Caco-2 (cell line): ENCODE measurements around the gene ATG9B. TPM values are rescaled to one million over a fixed set of nuclear protein-coding genes. Genes with fewer than 3 reads are reported as not detected.

Experiments used
- BruUV-seq: library from RNA; stranded (reverse); fragments of 400-500 nt; replicated peaks from 2 replicates; lab custom pipeline; 2021; lab: Mats Ljungman, UMichigan
- CTCF ChIA-PET: fragments of 300-600 bp; sonication (Branson Sonifier 250); formaldehyde crosslinking; loops from one replicate; lab custom pipeline; 2022; ENCODE audit warnings: antibody characterized with exemption; lab: Charles Lee
- POLR2A ChIA-PET: fragments of 300-600 bp; sonication (Branson Sonifier 250); formaldehyde crosslinking; loops from one replicate; lab custom pipeline; 2022; ENCODE audit warnings: antibody characterized with exemption; lab: Charles Lee
- DNase-seq, 2 experiments: peaks; one replicate each; pipeline versions ENCODE4 v3.0.0 to v3.0.0-alpha.2; 2020 to 2022
- H3K27me3 ChIP-seq: replicated peaks from 2 replicates; pipeline ENCODE4 v1.6.0; 2011; ENCODE audit warnings: low read length; ENCODE audit not compliant: control insufficient read depth, insufficient read depth
- H3K36me3 ChIP-seq: 2 replicates; pipeline ENCODE4 v1.5.1; 2011; ENCODE audit warnings: low read length; ENCODE audit not compliant: control insufficient read depth, insufficient read depth
- H3K4me1 ChIP-seq: fragments of 250-450 bp; sonication (Bioruptor Pico); 2 replicates; pipeline ENCODE4 v1.5.1; 2020; ENCODE audit warnings: mild to moderate bottlenecking
- H3K4me3 ChIP-seq: 2 replicates; pipeline ENCODE4 v1.5.1; 2011; ENCODE audit warnings: low read depth, mild to moderate bottlenecking, control low read depth, low read length
- H3K9me3 ChIP-seq: fragments of 250-450 bp; sonication (Bioruptor Pico); 2 replicates; pipeline ENCODE4 v1.5.1; 2020; ENCODE audit warnings: mild to moderate bottlenecking, moderate library complexity
- H3K27ac Mint-ChIP-seq: one replicate; pipeline ENCODE4 v1.8.0; 2022; ENCODE audit warnings: mixed read lengths; ENCODE audit not compliant: unreplicated experiment
- H3K27me3 Mint-ChIP-seq: one replicate; pipeline ENCODE4 v1.8.0; 2022; ENCODE audit warnings: mixed read lengths; ENCODE audit not compliant: insufficient read depth, unreplicated experiment
- H3K36me3 Mint-ChIP-seq: one replicate; pipeline ENCODE4 v1.8.0; 2022; ENCODE audit warnings: mild to moderate bottlenecking, mixed read lengths; ENCODE audit not compliant: insufficient read depth, unreplicated experiment
- H3K4me1 Mint-ChIP-seq: one replicate; pipeline ENCODE4 v1.8.0; 2022; ENCODE audit warnings: low read depth, mixed read lengths; ENCODE audit not compliant: unreplicated experiment
- H3K4me3 Mint-ChIP-seq: one replicate; pipeline ENCODE4 v1.8.0; 2022; ENCODE audit warnings: mild to moderate bottlenecking, moderate library complexity, mixed read lengths; ENCODE audit not compliant: unreplicated experiment
- H3K9me3 Mint-ChIP-seq: one replicate; pipeline ENCODE4 v1.8.0; 2022; ENCODE audit warnings: mixed read lengths; ENCODE audit not compliant: unreplicated experiment
- intact Hi-C: fragments of 100-400 bp; cut with micrococcal nuclease; formaldehyde crosslinking; loops from one replicate; pipeline ENCODE4 v1.10.0; 2022; ENCODE audit not compliant: unreplicated experiment
- total RNA-seq: library from RNA; stranded (reverse); gene quantifications from 2 replicates; pipeline ENCODE4 v1.2.3, GENCODE V29; 2022
- TF ChIP-seq, protein P1 (sequence below), 2 experiments: fragments of 200-600 bp in 1 of 2; IDR thresholded peaks; 1 replicate in 1 of 2; 2 replicates in 1 of 2; pipeline versions ENCODE4 v1.5.1 to v1.8.0; 2011 to 2022; ENCODE audit warnings: antibody characterized with exemption in 1 of 2, control low read depth in 1 of 2, inconsistent platforms in 1 of 2, low read depth in 1 of 2, low read length in 1 of 2, mild to moderate bottlenecking in 1 of 2, moderate library complexity in 1 of 2; ENCODE audit not compliant: insufficient read depth in 1 of 2, severe bottlenecking in 1 of 2, unreplicated experiment in 1 of 2

The ATG9B gene
- total RNA-seq, 1 experiment from 2014 or later = 4.3 TPM

- Histone ChIP-seq H3K27me3 (no peaks in the 10 kb centered on the region), H3K36me3 (no peaks in the 10 kb centered on the region), H3K9me3 (no peaks in the 10 kb centered on the region), H3K4me3 (no peak overlapping the region), H3K4me1 (peaks cover under 1% of the 10 kb centered on the region; the same call in 1 of the 2 replicates)
- no peak overlapping the region for H3K4me3 Mint-ChIP-seq
- no TSS peak for BruUV-seq
- H3K9me3 Mint-ChIP-seq = no peaks in the 10 kb centered on the region
- TF ChIP-seq, protein P1, sequence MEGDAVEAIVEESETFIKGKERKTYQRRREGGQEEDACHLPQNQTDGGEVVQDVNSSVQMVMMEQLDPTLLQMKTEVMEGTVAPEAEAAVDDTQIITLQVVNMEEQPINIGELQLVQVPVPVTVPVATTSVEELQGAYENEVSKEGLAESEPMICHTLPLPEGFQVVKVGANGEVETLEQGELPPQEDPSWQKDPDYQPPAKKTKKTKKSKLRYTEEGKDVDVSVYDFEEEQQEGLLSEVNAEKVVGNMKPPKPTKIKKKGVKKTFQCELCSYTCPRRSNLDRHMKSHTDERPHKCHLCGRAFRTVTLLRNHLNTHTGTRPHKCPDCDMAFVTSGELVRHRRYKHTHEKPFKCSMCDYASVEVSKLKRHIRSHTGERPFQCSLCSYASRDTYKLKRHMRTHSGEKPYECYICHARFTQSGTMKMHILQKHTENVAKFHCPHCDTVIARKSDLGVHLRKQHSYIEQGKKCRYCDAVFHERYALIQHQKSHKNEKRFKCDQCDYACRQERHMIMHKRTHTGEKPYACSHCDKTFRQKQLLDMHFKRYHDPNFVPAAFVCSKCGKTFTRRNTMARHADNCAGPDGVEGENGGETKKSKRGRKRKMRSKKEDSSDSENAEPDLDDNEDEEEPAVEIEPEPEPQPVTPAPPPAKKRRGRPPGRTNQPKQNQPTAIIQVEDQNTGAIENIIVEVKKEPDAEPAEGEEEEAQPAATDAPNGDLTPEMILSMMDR (IDR thresholded peaks at IDR 0.05; ENCODE audit: insufficient read depth in 1 of 2, low read depth in 1 of 2, low read length in 1 of 2, severe bottlenecking in 1 of 2, unreplicated experiment in 1 of 2) = no peak
- H3K36me3 Mint-ChIP-seq = no peaks in the 10 kb centered on the region
- peaks cover 10% of the 10 kb centered on the region for H3K27me3 Mint-ChIP-seq
- ChIA-PET POLR2A (interaction anchor here (0.6 kb wide), 1 partner anchor 258 kb away, joined by 4 read pairs; the partner anchor contains the start of gene ABCF2), CTCF (interaction anchor here (0.8 to 1.6 kb wide), 4 partner anchors 15 to 59 kb away, joined by 3 to 8 read pairs (median 4); partner anchors contain the start of gene ABCB8)
- H3K27ac Mint-ChIP-seq = no peak overlapping the region
- no peaks in the 10 kb centered on the region for H3K4me1 Mint-ChIP-seq
- intact Hi-C loops = no loop called here
- DNase-seq = no peak
These were observed 55.4 kb downstream of the ATG9B start for GRCh38 chr7:150968734-150969372.

DNA sequence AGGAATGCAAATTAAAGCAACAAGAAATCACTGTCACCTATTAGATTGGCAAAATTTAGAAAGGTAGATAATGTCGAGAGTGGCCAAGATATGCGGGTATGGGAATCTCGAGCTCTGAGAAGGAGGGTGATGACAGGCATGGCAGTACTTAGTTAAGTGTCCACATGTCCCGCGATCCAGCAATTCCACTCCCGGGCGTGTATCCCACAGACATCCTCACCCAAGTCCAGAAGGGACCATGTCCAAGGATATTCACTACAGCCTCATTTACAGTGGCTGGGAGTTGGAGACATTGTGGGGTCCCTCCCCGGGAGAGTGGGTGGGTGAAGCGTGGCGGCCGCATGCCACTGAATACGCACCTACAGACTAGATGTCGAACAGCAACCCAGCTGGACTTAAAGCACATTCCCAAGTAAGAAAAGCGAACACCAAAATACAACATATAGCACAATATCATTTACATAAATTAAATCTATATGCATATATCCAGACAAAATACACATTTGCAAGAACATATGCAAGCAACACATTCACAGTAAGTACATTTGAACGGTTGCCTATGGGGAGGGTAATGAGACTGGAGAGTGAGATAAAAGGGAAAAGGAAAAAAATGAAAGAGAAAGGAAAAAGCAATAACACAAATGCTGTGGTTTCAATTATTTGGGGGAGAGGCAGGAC, 56.1 kb downstream of the ATG9B start:
- H3K27me3 Mint-ChIP-seq = peaks cover 10% of the 10 kb centered on the region
- no peaks in the 10 kb centered on the region for H3K4me1 ChIP-seq
- no peaks in the 10 kb centered on the region for H3K27me3 ChIP-seq

GRCh38 chr7:150967349-150967748, 56.9 kb downstream of the ATG9B start:
- no peaks in the 10 kb centered on the region for H3K4me1 ChIP-seq
- Mint-ChIP-seq H3K4me1 (peaks cover 9% of the 10 kb centered on the region), H3K9me3 (no peaks in the 10 kb centered on the region), H3K36me3 (no peaks in the 10 kb centered on the region), H3K27me3 (peaks cover 10% of the 10 kb centered on the region), H3K27ac (no peak overlapping the region), H3K4me3 (no peak overlapping the region)
- H3K27me3 ChIP-seq = no peaks in the 10 kb centered on the region
- no TSS peak for BruUV-seq
- no peak overlapping the region for H3K4me3 ChIP-seq
- POLR2A ChIA-PET = no interaction called here
- TF ChIP-seq, protein P1 (IDR thresholded peaks at IDR 0.05; ENCODE audit: insufficient read depth in 1 of 2, low read depth in 1 of 2, low read length in 1 of 2, severe bottlenecking in 1 of 2, unreplicated experiment in 1 of 2) = no peak
- DNase-seq = no peak
- CTCF ChIA-PET = no interaction called here
- no peaks in the 10 kb centered on the region for H3K36me3 ChIP-seq
- intact Hi-C loops = no loop called here
- no peaks in the 10 kb centered on the region for H3K9me3 ChIP-seq

More for the DNA sequence above, 56.1 kb downstream of the ATG9B start:
- no peak overlapping the region for H3K27ac Mint-ChIP-seq
- Histone ChIP-seq H3K9me3 (no peaks in the 10 kb centered on the region), H3K36me3 (no peaks in the 10 kb centered on the region), H3K4me3 (no peak overlapping the region)
- BruUV-seq = no TSS peak
- POLR2A ChIA-PET = no interaction called here
- no peak overlapping the region for H3K4me3 Mint-ChIP-seq
- no peaks in the 10 kb centered on the region for H3K9me3 Mint-ChIP-seq
- peaks cover under 1% of the 10 kb centered on the region for H3K4me1 Mint-ChIP-seq
- H3K36me3 Mint-ChIP-seq = no peaks in the 10 kb centered on the region
- intact Hi-C loops = no loop called here
- TF ChIP-seq, protein P1 (IDR thresholded peaks at IDR 0.05; ENCODE audit: insufficient read depth in 1 of 2, low read depth in 1 of 2, low read length in 1 of 2, severe bottlenecking in 1 of 2, unreplicated experiment in 1 of 2) = no peak
- no peak for DNase-seq
- CTCF ChIA-PET = interaction anchor here (1.5 to 1.6 kb wide), 2 partner anchors 50 to 60 kb away, joined by 3 to 4 read pairs; partner anchors contain the start of gene ABCB8
